H9 (cell line): ENCODE data around the gene WSCD2. TPM values are rescaled to one million over a fixed set of nuclear protein-coding genes. Genes with fewer than 3 reads are reported as not detected.

Source experiments
- DNase-seq: peaks from one replicate; pipeline ENCODE4 v3.0.0-alpha.2; 2017
- H2AFZ ChIP-seq: one replicate; pipeline ENCODE4 v1.6.1; 2013; ENCODE audit warnings: mild to moderate bottlenecking, low read length, control low read depth, moderate library complexity
- H2AK5ac ChIP-seq: 2 replicates; pipeline ENCODE4 v1.6.1; 2013; ENCODE audit warnings: low read length, control low read depth, mixed read lengths; ENCODE audit not compliant: insufficient read length
- H2BK120ac ChIP-seq: one replicate; pipeline ENCODE4 v1.6.1; 2013; ENCODE audit warnings: low read depth, mild to moderate bottlenecking, low read length, control low read depth, inconsistent platforms; ENCODE audit not compliant: poor library complexity, severe bottlenecking
- H2BK12ac ChIP-seq: 2 replicates; pipeline ENCODE4 v1.6.1; 2013; ENCODE audit warnings: low read length, control low read depth, mixed read lengths, low read depth; ENCODE audit not compliant: insufficient read length
- H2BK15ac ChIP-seq: 2 replicates; pipeline ENCODE4 v1.6.1; 2013; ENCODE audit warnings: low read depth, low read length, control low read depth
- H2BK20ac ChIP-seq: one replicate; pipeline ENCODE4 v1.6.1; 2013; ENCODE audit warnings: low read depth, mild to moderate bottlenecking, low read length, control low read depth, inconsistent platforms; ENCODE audit not compliant: poor library complexity, severe bottlenecking
- H2BK5ac ChIP-seq: 2 replicates; pipeline ENCODE4 v1.6.1; 2013; ENCODE audit warnings: low read length, control low read depth, mixed read lengths; ENCODE audit not compliant: insufficient read length
- H3K14ac ChIP-seq: 2 replicates; pipeline ENCODE4 v1.6.1; 2013; ENCODE audit warnings: low read length, control low read depth; ENCODE audit not compliant: insufficient read depth
- H3K18ac ChIP-seq: 2 replicates; pipeline ENCODE4 v1.6.1; 2013; ENCODE audit warnings: low read depth, mild to moderate bottlenecking, mixed read lengths, low read length, control low read depth; ENCODE audit not compliant: insufficient read length
- H3K23ac ChIP-seq: 2 replicates; pipeline ENCODE4 v1.6.1; 2013; ENCODE audit warnings: low read length, control low read depth, mixed read lengths, low read depth; ENCODE audit not compliant: insufficient read length
- H3K23me2 ChIP-seq: 2 replicates; pipeline ENCODE4 v1.6.1; 2013; ENCODE audit warnings: low read depth, mild to moderate bottlenecking, mixed read lengths, low read length, control low read depth; ENCODE audit not compliant: insufficient read length, poor library complexity, severe bottlenecking
- H3K27ac ChIP-seq: 2 replicates; pipeline ENCODE4 v1.5.1; 2013; ENCODE audit warnings: low read length, control low read depth, mixed read lengths, low read depth; ENCODE audit not compliant: insufficient read length
- H3K27me3 ChIP-seq: 2 replicates; pipeline ENCODE4 v1.6.1; 2013; ENCODE audit warnings: low read length, control low read depth, inconsistent platforms; ENCODE audit not compliant: insufficient read depth
- H3K4ac ChIP-seq: 2 replicates; pipeline ENCODE4 v1.6.1; 2013; ENCODE audit warnings: low read depth, mild to moderate bottlenecking, control low read depth, inconsistent platforms, low read length, moderate library complexity
- H3K4me1 ChIP-seq: 2 replicates; pipeline ENCODE4 v1.6.1; 2013; ENCODE audit warnings: low read length, control low read depth, inconsistent platforms; ENCODE audit not compliant: insufficient read depth
- H3K4me2 ChIP-seq: 2 replicates; pipeline ENCODE4 v1.6.1; 2013; ENCODE audit warnings: low read length, control low read depth, mixed read lengths; ENCODE audit not compliant: insufficient read length, insufficient read depth
- H3K56ac ChIP-seq: 2 replicates; pipeline ENCODE4 v1.6.1; 2013; ENCODE audit warnings: low read depth, mild to moderate bottlenecking, mixed read lengths, low read length, control low read depth; ENCODE audit not compliant: insufficient read length
- H3K79me1 ChIP-seq: 2 replicates; pipeline ENCODE4 v1.6.1; 2013; ENCODE audit warnings: low read depth, mild to moderate bottlenecking, moderate library complexity, low read length, control low read depth, inconsistent platforms; ENCODE audit not compliant: insufficient read depth, poor library complexity, severe bottlenecking
- H3K79me2 ChIP-seq: 2 replicates; pipeline ENCODE4 v1.6.1; 2013; ENCODE audit warnings: low read length, control low read depth, inconsistent platforms; ENCODE audit not compliant: insufficient read depth
- H3K9ac ChIP-seq: 2 replicates; pipeline ENCODE4 v1.6.1; 2013; ENCODE audit warnings: low read length, control low read depth, mixed read lengths; ENCODE audit not compliant: insufficient read length; ENCODE audit errors: extremely low read depth
- H3K9me3 ChIP-seq: one replicate; pipeline ENCODE4 v1.6.1; 2013; ENCODE audit warnings: low read depth, low read length, inconsistent platforms; ENCODE audit not compliant: control insufficient read depth
- H3T11ph ChIP-seq: one replicate; pipeline ENCODE4 v1.6.1; 2013; ENCODE audit warnings: mild to moderate bottlenecking, low read length, control low read depth, inconsistent platforms
- H4K20me1 ChIP-seq: one replicate; pipeline ENCODE4 v1.6.1; 2013; ENCODE audit not compliant: control insufficient read depth, insufficient read length, insufficient read depth
- H4K5ac ChIP-seq: 2 replicates; pipeline ENCODE4 v1.6.1; 2013; ENCODE audit warnings: low read depth, mild to moderate bottlenecking, mixed read lengths, low read length, control low read depth; ENCODE audit not compliant: insufficient read length
- H4K8ac ChIP-seq: replicated peaks from 2 replicates; pipeline ENCODE4 v1.6.1; 2013; ENCODE audit warnings: low read length, control low read depth, mixed read lengths, low read depth; ENCODE audit not compliant: insufficient read length
- H4K91ac ChIP-seq: 2 replicates; pipeline ENCODE4 v1.6.1; 2013; ENCODE audit warnings: low read depth, mild to moderate bottlenecking, moderate library complexity, mixed read lengths, low read length, control low read depth; ENCODE audit not compliant: insufficient read length
- H3K27ac Mint-ChIP-seq, 3 experiments: 2 replicates in 2 of 3; 3 replicates in 1 of 3; pipeline ENCODE4 v1.8.0; 2020 to 2021; ENCODE audit warnings: mixed read lengths in 3 of 3, mild to moderate bottlenecking in 1 of 3, moderate library complexity in 1 of 3
- H3K27me3 Mint-ChIP-seq: 2 replicates; pipeline ENCODE4 v1.8.0; 2021; ENCODE audit warnings: low read depth, mild to moderate bottlenecking, moderate library complexity, mixed read lengths
- H3K36me3 Mint-ChIP-seq, 3 experiments: 2 replicates in 2 of 3; 3 replicates in 1 of 3; pipeline ENCODE4 v1.8.0; 2020 to 2021; ENCODE audit warnings: low read depth in 3 of 3, mixed read lengths in 3 of 3; ENCODE audit not compliant: insufficient read depth in 1 of 3
- H3K4me1 Mint-ChIP-seq, 2 experiments: 2 replicates each; pipeline ENCODE4 v1.8.0; 2020; ENCODE audit warnings: mixed read lengths in 2 of 2
- H3K4me3 Mint-ChIP-seq, 2 experiments: 2 replicates in 1 of 2; 3 replicates in 1 of 2; pipeline ENCODE4 v1.8.0; 2020 to 2021; ENCODE audit warnings: mild to moderate bottlenecking in 2 of 2, mixed read lengths in 2 of 2, moderate library complexity in 1 of 2
- H3K9me3 Mint-ChIP-seq, 2 experiments: 2 replicates in 1 of 2; 3 replicates in 1 of 2; pipeline ENCODE4 v1.8.0; 2020; ENCODE audit warnings: mild to moderate bottlenecking in 2 of 2, mixed read lengths in 2 of 2, moderate library complexity in 1 of 2
- WGBS: extraction: QIAGEN DNeasy Blood & Tissue Kit; methylation state at CpG from one replicate; pipeline ENCODE4 v1.1.7; 2013; ENCODE audit warnings: missing lambda C conversion rate, low lambda C conversion rate, mixed read lengths; ENCODE audit not compliant: insufficient read length; ENCODE audit errors: extremely low coverage; 5-methylcytosine and 5-hydroxymethylcytosine counted together
- total RNA-seq: library from RNA; stranded (reverse); gene quantifications from 2 replicates; pipeline ENCODE4 v1.2.1, GENCODE V29; 2021
- TF ChIP-seq, protein P1 (sequence below): fragments of 200-600 bp; sonication (generic); conservative IDR thresholded peaks from 3 replicates; pipeline ENCODE4 v1.8.0; 2021; ENCODE audit warnings: antibody characterized with exemption, mild to moderate bottlenecking

The WSCD2 gene
- total RNA-seq, 1 experiment from 2014 or later: 0.92 TPM

DNA sequence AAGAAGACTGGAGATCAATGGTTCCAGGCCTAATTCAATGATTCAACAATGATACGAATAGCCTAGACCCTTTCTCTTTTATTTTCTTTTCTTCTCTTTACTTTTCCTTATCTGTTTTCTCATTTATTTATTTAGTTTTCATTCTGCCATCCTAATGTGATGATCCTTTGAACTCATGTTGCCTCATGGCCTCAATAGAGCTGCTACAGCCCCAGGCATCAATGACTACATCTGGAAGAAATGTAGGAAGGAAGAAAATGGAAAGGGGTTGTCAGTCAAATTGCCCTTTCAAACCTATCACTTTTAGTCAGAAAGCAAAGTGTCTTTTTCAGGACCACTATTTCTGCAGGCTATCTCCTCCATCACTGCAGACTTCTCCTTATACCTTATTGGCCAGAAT is 140.1 kb downstream of the WSCD2 start:
- Histone ChIP-seq H3K56ac (no peak overlapping the region), H3K23ac (no peak overlapping the region), H3K4me1 (no peaks in the 10 kb centered on the region), H3K9me3 (no peaks in the 10 kb centered on the region), H3K27ac (no peak overlapping the region), H3K23me2 (no peaks in the 10 kb centered on the region), H2BK15ac (no peak overlapping the region), H2BK120ac (no peak overlapping the region), H4K20me1 (no peaks in the 10 kb centered on the region), H3K27me3 (no peaks in the 10 kb centered on the region), H3K18ac (no peak overlapping the region), H4K8ac (no peak overlapping the region), H3K79me2 (no peaks in the 10 kb centered on the region), H3T11ph (no peak overlapping the region), H3K14ac (no peak overlapping the region), H3K9ac (no peak overlapping the region), H3K4me2 (no peak overlapping the region), H2AK5ac (no peak overlapping the region), H2BK5ac (no peak overlapping the region), H3K79me1 (no peaks in the 10 kb centered on the region), H2BK20ac (no peak overlapping the region), H4K5ac (no peak overlapping the region), H4K91ac (no peak overlapping the region), H2BK12ac (no peak overlapping the region), H2AFZ (no peak overlapping the region), H3K4ac (no peak overlapping the region)
- TF ChIP-seq, protein P1, sequence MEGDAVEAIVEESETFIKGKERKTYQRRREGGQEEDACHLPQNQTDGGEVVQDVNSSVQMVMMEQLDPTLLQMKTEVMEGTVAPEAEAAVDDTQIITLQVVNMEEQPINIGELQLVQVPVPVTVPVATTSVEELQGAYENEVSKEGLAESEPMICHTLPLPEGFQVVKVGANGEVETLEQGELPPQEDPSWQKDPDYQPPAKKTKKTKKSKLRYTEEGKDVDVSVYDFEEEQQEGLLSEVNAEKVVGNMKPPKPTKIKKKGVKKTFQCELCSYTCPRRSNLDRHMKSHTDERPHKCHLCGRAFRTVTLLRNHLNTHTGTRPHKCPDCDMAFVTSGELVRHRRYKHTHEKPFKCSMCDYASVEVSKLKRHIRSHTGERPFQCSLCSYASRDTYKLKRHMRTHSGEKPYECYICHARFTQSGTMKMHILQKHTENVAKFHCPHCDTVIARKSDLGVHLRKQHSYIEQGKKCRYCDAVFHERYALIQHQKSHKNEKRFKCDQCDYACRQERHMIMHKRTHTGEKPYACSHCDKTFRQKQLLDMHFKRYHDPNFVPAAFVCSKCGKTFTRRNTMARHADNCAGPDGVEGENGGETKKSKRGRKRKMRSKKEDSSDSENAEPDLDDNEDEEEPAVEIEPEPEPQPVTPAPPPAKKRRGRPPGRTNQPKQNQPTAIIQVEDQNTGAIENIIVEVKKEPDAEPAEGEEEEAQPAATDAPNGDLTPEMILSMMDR: no peak
- no peak for DNase-seq
- Mint-ChIP-seq H3K27me3 (peaks cover 2% of the 10 kb centered on the region; the same call in 1 of the 2 replicates), H3K36me3 (no peaks in the 10 kb centered on the region), H3K4me3 (no peak overlapping the region), H3K4me1 (peaks cover 13 to 17% of the 10 kb centered on the region in 2 experiments), H3K27ac (no peak overlapping the region), H3K9me3 (no peaks in the 10 kb centered on the region; a peak in 1 of 5 replicates)
- no CpG with 5 or more reads among the region's 1 CpG for WGBS
